OCI-LY1 (cell line): ENCODE measurements around the gene MBD6.
"Not testable (repeated sequence)": the region's sequence is repeated elsewhere in the genome, so short reads cannot be mapped to it uniquely, and the experiment has no call there.

Experiments used
- H2AFZ ChIP-seq: fragments of 200-600 bp; sonication (generic), shearing (Covaris generic); 2 replicates; pipeline ENCODE4 v1.6.0; 2014; ENCODE audit warnings: antibody characterized with exemption, mild to moderate bottlenecking, low read length
- H3F3A ChIP-seq: fragments of 200-600 bp; sonication (generic), shearing (Covaris generic); 2 replicates; pipeline ENCODE4 v1.6.0; 2014; ENCODE audit warnings: mild to moderate bottlenecking, antibody characterized with exemption, low read length, moderate library complexity; ENCODE audit not compliant: insufficient read depth
- H3K27ac ChIP-seq: fragments of 200-600 bp; sonication (generic); 2 replicates; pipeline ENCODE4 v1.5.1; 2014; ENCODE audit warnings: low read length, mixed run types, mild to moderate bottlenecking, low read depth; ENCODE audit not compliant: poor library complexity, severe bottlenecking
- H3K27me3 ChIP-seq: fragments of 200-600 bp; sonication (generic); 2 replicates; pipeline ENCODE4 v1.6.0; 2014; ENCODE audit warnings: antibody characterized with exemption, mild to moderate bottlenecking, low read length, moderate library complexity; ENCODE audit not compliant: insufficient read depth
- H3K36me3 ChIP-seq: fragments of 200-600 bp; sonication (generic); 2 replicates; pipeline ENCODE4 v1.6.1; 2014; ENCODE audit warnings: mild to moderate bottlenecking, antibody characterized with exemption, low read length, moderate library complexity, mixed read lengths; ENCODE audit not compliant: insufficient read depth
- H3K4me1 ChIP-seq: fragments of 200-600 bp; sonication (generic); 2 replicates; pipeline ENCODE4 v1.5.1; 2014; ENCODE audit warnings: mild to moderate bottlenecking, low read length, moderate library complexity; ENCODE audit not compliant: insufficient read depth, severe bottlenecking
- H3K4me2 ChIP-seq: fragments of 200-600 bp; sonication (generic), shearing (Covaris generic); 2 replicates; pipeline ENCODE4 v1.6.1; 2014; ENCODE audit warnings: low read length
- H3K4me3 ChIP-seq: fragments of 200-600 bp; sonication (generic); 2 replicates; pipeline ENCODE4 v1.5.1; 2014; ENCODE audit warnings: low read length, low read depth, mild to moderate bottlenecking, mixed read lengths; ENCODE audit not compliant: poor library complexity, severe bottlenecking
- H3K79me2 ChIP-seq: fragments of 200-600 bp; shearing (Covaris generic); 2 replicates; pipeline ENCODE4 v1.6.1; 2016; ENCODE audit warnings: mixed run types, low read length, mixed read lengths; ENCODE audit not compliant: insufficient read depth
- H3K9ac ChIP-seq: fragments of 200-600 bp; sonication (generic), shearing (Covaris generic); 2 replicates; pipeline ENCODE4 v1.6.1; 2014; ENCODE audit warnings: mild to moderate bottlenecking, low read length, mixed read lengths
- H3K9me2 ChIP-seq: fragments of 200-600 bp; sonication (generic), shearing (Covaris generic); 2 replicates; pipeline ENCODE4 v1.6.1; 2014; ENCODE audit warnings: low read depth, mild to moderate bottlenecking, low read length, mixed read lengths
- H3K9me3 ChIP-seq: fragments of 200-600 bp; shearing (Covaris generic); 2 replicates; pipeline ENCODE4 v1.6.1; 2014; ENCODE audit warnings: low read length, mixed read lengths
- H4K20me1 ChIP-seq: fragments of 200-600 bp; sonication (generic), shearing (Covaris generic); 2 replicates; pipeline ENCODE4 v1.6.0; 2016; ENCODE audit warnings: mild to moderate bottlenecking, low read length; ENCODE audit not compliant: insufficient read depth
- EZH2 ChIP-seq: fragments of 200-600 bp; sonication (generic), shearing (Covaris generic); IDR thresholded peaks from 2 replicates; pipeline ENCODE4 v1.8.0; 2017; ENCODE audit warnings: borderline replicate concordance, mixed run types, mild to moderate bottlenecking, antibody characterized with exemption, low read length, moderate library complexity, mixed read lengths
- TF ChIP-seq, protein P1 (sequence below): fragments of 200-600 bp; sonication (generic), shearing (Covaris generic); IDR thresholded peaks from 2 replicates; pipeline ENCODE4 v1.5.1; 2017; ENCODE audit warnings: mild to moderate bottlenecking, antibody characterized with exemption, low read length, moderate library complexity, mixed read lengths

Gene MBD6

DNA sequence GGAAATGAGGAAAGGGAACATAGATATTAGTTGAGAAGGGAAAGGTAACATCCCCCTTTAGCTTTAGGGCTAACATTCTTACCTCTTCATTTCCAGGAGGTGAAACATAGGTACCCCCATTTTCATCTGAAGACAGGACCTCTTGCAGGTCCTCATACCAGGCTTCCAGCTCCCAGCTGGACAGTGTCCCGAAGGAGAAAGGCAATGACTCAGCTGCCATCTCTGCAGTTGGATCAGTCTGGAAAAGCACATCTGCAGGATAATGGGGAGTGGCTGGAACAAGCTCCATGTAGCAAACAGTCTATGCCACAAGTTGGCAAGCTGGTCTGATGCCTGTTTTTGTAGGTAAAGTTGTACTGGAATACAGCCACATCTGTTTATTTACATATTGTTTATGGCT, 5.4 kb upstream of the MBD6 start:
- no peaks in the 10 kb centered on the region for H3K9me3 ChIP-seq
- no peaks in the 10 kb centered on the region for H3K27me3 ChIP-seq
- no peak overlapping the region for H2AFZ ChIP-seq
- no peak overlapping the region for H3K4me2 ChIP-seq
- H3K36me3 ChIP-seq: peaks cover 71% of the 10 kb centered on the region
- peaks cover 31% of the 10 kb centered on the region for H3K4me1 ChIP-seq
- TF ChIP-seq, protein P1, sequence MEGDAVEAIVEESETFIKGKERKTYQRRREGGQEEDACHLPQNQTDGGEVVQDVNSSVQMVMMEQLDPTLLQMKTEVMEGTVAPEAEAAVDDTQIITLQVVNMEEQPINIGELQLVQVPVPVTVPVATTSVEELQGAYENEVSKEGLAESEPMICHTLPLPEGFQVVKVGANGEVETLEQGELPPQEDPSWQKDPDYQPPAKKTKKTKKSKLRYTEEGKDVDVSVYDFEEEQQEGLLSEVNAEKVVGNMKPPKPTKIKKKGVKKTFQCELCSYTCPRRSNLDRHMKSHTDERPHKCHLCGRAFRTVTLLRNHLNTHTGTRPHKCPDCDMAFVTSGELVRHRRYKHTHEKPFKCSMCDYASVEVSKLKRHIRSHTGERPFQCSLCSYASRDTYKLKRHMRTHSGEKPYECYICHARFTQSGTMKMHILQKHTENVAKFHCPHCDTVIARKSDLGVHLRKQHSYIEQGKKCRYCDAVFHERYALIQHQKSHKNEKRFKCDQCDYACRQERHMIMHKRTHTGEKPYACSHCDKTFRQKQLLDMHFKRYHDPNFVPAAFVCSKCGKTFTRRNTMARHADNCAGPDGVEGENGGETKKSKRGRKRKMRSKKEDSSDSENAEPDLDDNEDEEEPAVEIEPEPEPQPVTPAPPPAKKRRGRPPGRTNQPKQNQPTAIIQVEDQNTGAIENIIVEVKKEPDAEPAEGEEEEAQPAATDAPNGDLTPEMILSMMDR: no peak
- TF ChIP-seq EZH2: no peak
- no peak overlapping the region for H3K9ac ChIP-seq
- no peak overlapping the region for H3K4me3 ChIP-seq
- H4K20me1 ChIP-seq: no peaks in the 10 kb centered on the region
- H3F3A ChIP-seq: 0 out of 2 replicates have a peak, but pooled peaks cover 9% of the 10 kb centered on the region
- H3K9me2 ChIP-seq: no peaks in the 10 kb centered on the region
- peaks cover 11% of the 10 kb centered on the region for H3K79me2 ChIP-seq
- H3K27ac ChIP-seq: no peak overlapping the region

GRCh38 chr12:57517718-57518117, 4.9 kb upstream of the MBD6 start:
- H3K27me3 ChIP-seq, H3K4me3 ChIP-seq, H3K9ac ChIP-seq, H3K4me2 ChIP-seq, H4K20me1 ChIP-seq, H2AFZ ChIP-seq, H3K9me3 ChIP-seq, H3K9me2 ChIP-seq: not testable (repeated sequence)
- Histone ChIP-seq H3K79me2 (peaks cover 11% of the 10 kb centered on the region), H3K36me3 (peaks cover 66% of the 10 kb centered on the region), H3F3A (0 out of 2 replicates have a peak, but pooled peaks cover 10% of the 10 kb centered on the region), H3K27ac (peak overlapping the region; percentile 9), H3K4me1 (peaks cover 34% of the 10 kb centered on the region)

DNA sequence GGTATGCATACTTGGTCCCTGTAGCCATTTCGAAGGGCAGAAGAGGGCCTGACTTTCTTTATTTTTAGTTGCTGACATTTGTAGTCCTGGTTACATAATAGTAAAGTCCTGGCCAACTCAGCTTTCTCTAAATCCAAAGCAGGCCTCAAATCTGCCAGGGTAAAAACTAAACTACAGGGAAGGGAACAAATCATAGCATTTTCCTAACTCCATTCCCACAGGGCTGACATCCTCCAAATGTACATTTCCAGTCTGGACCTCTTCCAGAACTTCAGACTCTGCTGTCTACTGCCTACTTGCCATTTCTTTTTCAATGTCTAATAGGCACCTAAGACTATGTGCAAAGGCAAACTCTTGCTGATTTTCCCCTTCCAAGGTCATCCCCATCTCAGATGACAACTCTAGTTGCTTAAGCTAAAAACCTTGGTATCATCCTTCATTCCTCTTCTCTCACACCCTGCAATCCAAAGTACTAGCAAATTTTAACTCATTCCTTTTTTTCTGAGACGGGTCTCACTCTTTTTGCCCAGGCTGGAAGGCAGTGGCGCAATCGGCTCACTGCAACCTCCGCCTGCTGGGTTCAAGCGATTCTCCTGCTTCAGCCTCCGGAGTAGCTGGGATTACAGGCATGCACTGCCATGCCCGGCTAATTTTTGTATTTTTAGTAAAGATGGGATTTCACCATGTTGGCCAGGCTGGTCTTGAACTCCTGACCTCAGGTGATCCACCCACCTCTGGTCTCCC, 4.3 kb upstream of the MBD6 start:
- H3K27ac ChIP-seq: peak overlapping the region; percentile 9
- H3K4me2 ChIP-seq: peak overlapping the region; percentile 87; the same call in 1 of the 2 replicates
- peaks cover 59% of the 10 kb centered on the region for H3K36me3 ChIP-seq
- peak overlapping the region; percentile 87 for H3K4me3 ChIP-seq
- H3K9ac ChIP-seq: no peak overlapping the region
- no peaks in the 10 kb centered on the region for H3K9me3 ChIP-seq
- H3F3A ChIP-seq: 0 out of 2 replicates have a peak, but pooled peaks cover 10% of the 10 kb centered on the region
- H3K79me2 ChIP-seq: peaks cover 11% of the 10 kb centered on the region
- H3K4me1 ChIP-seq: peaks cover 35% of the 10 kb centered on the region
- H3K9me2 ChIP-seq: no peaks in the 10 kb centered on the region
- no peak for TF ChIP-seq EZH2
- TF ChIP-seq, protein P1: no peak
- no peaks in the 10 kb centered on the region for H3K27me3 ChIP-seq
- no peaks in the 10 kb centered on the region for H4K20me1 ChIP-seq
- H2AFZ ChIP-seq: no peak overlapping the region
